H9 (cell line): ENCODE measurements around the gene TXLNB. TPM values are rescaled to one million over a fixed set of nuclear protein-coding genes. Genes with fewer than 3 reads are reported as not detected.

ENCODE experiments used
- DNase-seq: peaks from one replicate; pipeline ENCODE4 v3.0.0-alpha.2; 2017
- H2AFZ ChIP-seq: one replicate; pipeline ENCODE4 v1.6.1; 2013; ENCODE audit warnings: mild to moderate bottlenecking, low read length, control low read depth, moderate library complexity
- H2AK5ac ChIP-seq: 2 replicates; pipeline ENCODE4 v1.6.1; 2013; ENCODE audit warnings: low read length, control low read depth, mixed read lengths; ENCODE audit not compliant: insufficient read length
- H2BK120ac ChIP-seq: one replicate; pipeline ENCODE4 v1.6.1; 2013; ENCODE audit warnings: low read depth, mild to moderate bottlenecking, low read length, control low read depth, inconsistent platforms; ENCODE audit not compliant: poor library complexity, severe bottlenecking
- H2BK12ac ChIP-seq: 2 replicates; pipeline ENCODE4 v1.6.1; 2013; ENCODE audit warnings: low read length, control low read depth, mixed read lengths, low read depth; ENCODE audit not compliant: insufficient read length
- H2BK15ac ChIP-seq: 2 replicates; pipeline ENCODE4 v1.6.1; 2013; ENCODE audit warnings: low read depth, low read length, control low read depth
- H2BK20ac ChIP-seq: one replicate; pipeline ENCODE4 v1.6.1; 2013; ENCODE audit warnings: low read depth, mild to moderate bottlenecking, low read length, control low read depth, inconsistent platforms; ENCODE audit not compliant: poor library complexity, severe bottlenecking
- H2BK5ac ChIP-seq: 2 replicates; pipeline ENCODE4 v1.6.1; 2013; ENCODE audit warnings: low read length, control low read depth, mixed read lengths; ENCODE audit not compliant: insufficient read length
- H3K14ac ChIP-seq: 2 replicates; pipeline ENCODE4 v1.6.1; 2013; ENCODE audit warnings: low read length, control low read depth; ENCODE audit not compliant: insufficient read depth
- H3K18ac ChIP-seq: 2 replicates; pipeline ENCODE4 v1.6.1; 2013; ENCODE audit warnings: low read depth, mild to moderate bottlenecking, mixed read lengths, low read length, control low read depth; ENCODE audit not compliant: insufficient read length
- H3K23ac ChIP-seq: 2 replicates; pipeline ENCODE4 v1.6.1; 2013; ENCODE audit warnings: low read length, control low read depth, mixed read lengths, low read depth; ENCODE audit not compliant: insufficient read length
- H3K23me2 ChIP-seq: 2 replicates; pipeline ENCODE4 v1.6.1; 2013; ENCODE audit warnings: low read depth, mild to moderate bottlenecking, mixed read lengths, low read length, control low read depth; ENCODE audit not compliant: insufficient read length, poor library complexity, severe bottlenecking
- H3K27ac ChIP-seq: 2 replicates; pipeline ENCODE4 v1.5.1; 2013; ENCODE audit warnings: low read length, control low read depth, mixed read lengths, low read depth; ENCODE audit not compliant: insufficient read length
- H3K27me3 ChIP-seq: 2 replicates; pipeline ENCODE4 v1.6.1; 2013; ENCODE audit warnings: low read length, control low read depth, inconsistent platforms; ENCODE audit not compliant: insufficient read depth
- H3K4ac ChIP-seq: 2 replicates; pipeline ENCODE4 v1.6.1; 2013; ENCODE audit warnings: low read depth, mild to moderate bottlenecking, control low read depth, inconsistent platforms, low read length, moderate library complexity
- H3K4me1 ChIP-seq: 2 replicates; pipeline ENCODE4 v1.6.1; 2013; ENCODE audit warnings: low read length, control low read depth, inconsistent platforms; ENCODE audit not compliant: insufficient read depth
- H3K4me2 ChIP-seq: 2 replicates; pipeline ENCODE4 v1.6.1; 2013; ENCODE audit warnings: low read length, control low read depth, mixed read lengths; ENCODE audit not compliant: insufficient read length, insufficient read depth
- H3K56ac ChIP-seq: 2 replicates; pipeline ENCODE4 v1.6.1; 2013; ENCODE audit warnings: low read depth, mild to moderate bottlenecking, mixed read lengths, low read length, control low read depth; ENCODE audit not compliant: insufficient read length
- H3K79me1 ChIP-seq: 2 replicates; pipeline ENCODE4 v1.6.1; 2013; ENCODE audit warnings: low read depth, mild to moderate bottlenecking, moderate library complexity, low read length, control low read depth, inconsistent platforms; ENCODE audit not compliant: insufficient read depth, poor library complexity, severe bottlenecking
- H3K79me2 ChIP-seq: 2 replicates; pipeline ENCODE4 v1.6.1; 2013; ENCODE audit warnings: low read length, control low read depth, inconsistent platforms; ENCODE audit not compliant: insufficient read depth
- H3K9ac ChIP-seq: 2 replicates; pipeline ENCODE4 v1.6.1; 2013; ENCODE audit warnings: low read length, control low read depth, mixed read lengths; ENCODE audit not compliant: insufficient read length; ENCODE audit errors: extremely low read depth
- H3K9me3 ChIP-seq: one replicate; pipeline ENCODE4 v1.6.1; 2013; ENCODE audit warnings: low read depth, low read length, inconsistent platforms; ENCODE audit not compliant: control insufficient read depth
- H3T11ph ChIP-seq: one replicate; pipeline ENCODE4 v1.6.1; 2013; ENCODE audit warnings: mild to moderate bottlenecking, low read length, control low read depth, inconsistent platforms
- H4K20me1 ChIP-seq: one replicate; pipeline ENCODE4 v1.6.1; 2013; ENCODE audit not compliant: control insufficient read depth, insufficient read length, insufficient read depth
- H4K5ac ChIP-seq: 2 replicates; pipeline ENCODE4 v1.6.1; 2013; ENCODE audit warnings: low read depth, mild to moderate bottlenecking, mixed read lengths, low read length, control low read depth; ENCODE audit not compliant: insufficient read length
- H4K8ac ChIP-seq: replicated peaks from 2 replicates; pipeline ENCODE4 v1.6.1; 2013; ENCODE audit warnings: low read length, control low read depth, mixed read lengths, low read depth; ENCODE audit not compliant: insufficient read length
- H4K91ac ChIP-seq: 2 replicates; pipeline ENCODE4 v1.6.1; 2013; ENCODE audit warnings: low read depth, mild to moderate bottlenecking, moderate library complexity, mixed read lengths, low read length, control low read depth; ENCODE audit not compliant: insufficient read length
- H3K27ac Mint-ChIP-seq, 3 experiments: 2 replicates in 2 of 3; 3 replicates in 1 of 3; pipeline ENCODE4 v1.8.0; 2020 to 2021; ENCODE audit warnings: mixed read lengths in 3 of 3, mild to moderate bottlenecking in 1 of 3, moderate library complexity in 1 of 3
- H3K27me3 Mint-ChIP-seq: 2 replicates; pipeline ENCODE4 v1.8.0; 2021; ENCODE audit warnings: low read depth, mild to moderate bottlenecking, moderate library complexity, mixed read lengths
- H3K36me3 Mint-ChIP-seq, 3 experiments: 2 replicates in 2 of 3; 3 replicates in 1 of 3; pipeline ENCODE4 v1.8.0; 2020 to 2021; ENCODE audit warnings: low read depth in 3 of 3, mixed read lengths in 3 of 3; ENCODE audit not compliant: insufficient read depth in 1 of 3
- H3K4me1 Mint-ChIP-seq, 2 experiments: 2 replicates each; pipeline ENCODE4 v1.8.0; 2020; ENCODE audit warnings: mixed read lengths in 2 of 2
- H3K4me3 Mint-ChIP-seq, 2 experiments: 2 replicates in 1 of 2; 3 replicates in 1 of 2; pipeline ENCODE4 v1.8.0; 2020 to 2021; ENCODE audit warnings: mild to moderate bottlenecking in 2 of 2, mixed read lengths in 2 of 2, moderate library complexity in 1 of 2
- H3K9me3 Mint-ChIP-seq, 2 experiments: 2 replicates in 1 of 2; 3 replicates in 1 of 2; pipeline ENCODE4 v1.8.0; 2020; ENCODE audit warnings: mild to moderate bottlenecking in 2 of 2, mixed read lengths in 2 of 2, moderate library complexity in 1 of 2
- WGBS: extraction: QIAGEN DNeasy Blood & Tissue Kit; methylation state at CpG from one replicate; pipeline ENCODE4 v1.1.7; 2013; ENCODE audit warnings: missing lambda C conversion rate, low lambda C conversion rate, mixed read lengths; ENCODE audit not compliant: insufficient read length; ENCODE audit errors: extremely low coverage; 5-methylcytosine and 5-hydroxymethylcytosine counted together
- total RNA-seq: library from RNA; stranded (reverse); gene quantifications from 2 replicates; pipeline ENCODE4 v1.2.1, GENCODE V29; 2021
- TF ChIP-seq, protein P1 (sequence below): fragments of 200-600 bp; sonication (generic); conservative IDR thresholded peaks from 3 replicates; pipeline ENCODE4 v1.8.0; 2021; ENCODE audit warnings: antibody characterized with exemption, mild to moderate bottlenecking

The TXLNB gene
- total RNA-seq, 1 experiment from 2014 or later, result 0.04 TPM

DNA sequence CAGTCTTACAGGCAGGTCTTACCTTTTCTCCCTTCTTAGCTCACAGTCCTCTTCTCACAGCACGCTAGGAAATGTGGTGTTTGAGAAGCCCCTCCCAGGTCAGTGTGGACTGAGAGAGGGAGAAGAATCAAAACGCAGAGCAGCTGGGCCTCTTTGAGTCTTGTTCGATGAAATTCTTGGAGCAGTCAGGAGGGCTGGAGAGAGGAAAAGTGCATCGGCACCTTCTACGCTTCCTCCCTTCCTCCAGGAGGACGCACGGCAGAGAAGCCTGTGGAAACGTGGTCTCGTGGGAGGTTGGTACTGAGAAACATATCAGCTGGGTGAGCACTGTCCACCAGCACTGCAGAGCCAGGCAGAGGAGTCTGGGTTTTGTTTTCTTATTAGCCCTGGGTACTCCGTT is 52.7 kb downstream of the TXLNB start:
- Histone ChIP-seq H3K23ac (no peak overlapping the region), H3K23me2 (no peaks in the 10 kb centered on the region), H4K20me1 (no peaks in the 10 kb centered on the region), H3K4me1 (no peaks in the 10 kb centered on the region), H2BK120ac (no peak overlapping the region), H2AFZ (no peak overlapping the region), H2BK20ac (no peak overlapping the region), H3K4me2 (no peak overlapping the region), H2AK5ac (no peak overlapping the region), H3K9ac (no peak overlapping the region), H2BK5ac (no peak overlapping the region), H3K27ac (no peak overlapping the region), H3T11ph (no peak overlapping the region), H3K9me3 (peaks cover 9% of the 10 kb centered on the region), H3K4ac (no peak overlapping the region), H4K5ac (no peak overlapping the region), H3K79me2 (no peaks in the 10 kb centered on the region), H4K91ac (no peak overlapping the region), H2BK12ac (no peak overlapping the region), H3K79me1 (no peaks in the 10 kb centered on the region), H2BK15ac (no peak overlapping the region), H3K27me3 (no peaks in the 10 kb centered on the region), H3K56ac (no peak overlapping the region), H4K8ac (no peak overlapping the region), H3K18ac (no peak overlapping the region), H3K14ac (no peak overlapping the region; the same call in 1 of the 2 replicates)
- Mint-ChIP-seq H3K27ac (peak overlapping the region in 1 of 3 experiments; percentile 34; a peak in 1 of 7 replicates), H3K4me3 (no peak overlapping the region), H3K27me3 (no peaks in the 10 kb centered on the region), H3K36me3 (peaks cover under 1 to 14% (median 7%) of the 10 kb centered on the region in 3 experiments), H3K4me1 (peaks cover 0 to 9% of the 10 kb centered on the region in 2 experiments; a peak in 2 of 4 replicates), H3K9me3 (peaks cover 12 to 14% of the 10 kb centered on the region in 2 experiments)
- DNase-seq, result no peak
- no CpG with 5 or more reads among the region's 10 CpGs for WGBS
- TF ChIP-seq, protein P1, sequence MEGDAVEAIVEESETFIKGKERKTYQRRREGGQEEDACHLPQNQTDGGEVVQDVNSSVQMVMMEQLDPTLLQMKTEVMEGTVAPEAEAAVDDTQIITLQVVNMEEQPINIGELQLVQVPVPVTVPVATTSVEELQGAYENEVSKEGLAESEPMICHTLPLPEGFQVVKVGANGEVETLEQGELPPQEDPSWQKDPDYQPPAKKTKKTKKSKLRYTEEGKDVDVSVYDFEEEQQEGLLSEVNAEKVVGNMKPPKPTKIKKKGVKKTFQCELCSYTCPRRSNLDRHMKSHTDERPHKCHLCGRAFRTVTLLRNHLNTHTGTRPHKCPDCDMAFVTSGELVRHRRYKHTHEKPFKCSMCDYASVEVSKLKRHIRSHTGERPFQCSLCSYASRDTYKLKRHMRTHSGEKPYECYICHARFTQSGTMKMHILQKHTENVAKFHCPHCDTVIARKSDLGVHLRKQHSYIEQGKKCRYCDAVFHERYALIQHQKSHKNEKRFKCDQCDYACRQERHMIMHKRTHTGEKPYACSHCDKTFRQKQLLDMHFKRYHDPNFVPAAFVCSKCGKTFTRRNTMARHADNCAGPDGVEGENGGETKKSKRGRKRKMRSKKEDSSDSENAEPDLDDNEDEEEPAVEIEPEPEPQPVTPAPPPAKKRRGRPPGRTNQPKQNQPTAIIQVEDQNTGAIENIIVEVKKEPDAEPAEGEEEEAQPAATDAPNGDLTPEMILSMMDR, result no peak
